ENCODE measurements around the gene TPTE2. TPM values are rescaled to one million over a fixed set of nuclear protein-coding genes. Genes with fewer than 3 reads are reported as not detected.
"Not testable (repeated sequence)": the region's sequence is repeated elsewhere in the genome, so short reads cannot be mapped to it uniquely, and the experiment has no call there.

Gene TPTE2
- total RNA-seq: not detected

DNA sequence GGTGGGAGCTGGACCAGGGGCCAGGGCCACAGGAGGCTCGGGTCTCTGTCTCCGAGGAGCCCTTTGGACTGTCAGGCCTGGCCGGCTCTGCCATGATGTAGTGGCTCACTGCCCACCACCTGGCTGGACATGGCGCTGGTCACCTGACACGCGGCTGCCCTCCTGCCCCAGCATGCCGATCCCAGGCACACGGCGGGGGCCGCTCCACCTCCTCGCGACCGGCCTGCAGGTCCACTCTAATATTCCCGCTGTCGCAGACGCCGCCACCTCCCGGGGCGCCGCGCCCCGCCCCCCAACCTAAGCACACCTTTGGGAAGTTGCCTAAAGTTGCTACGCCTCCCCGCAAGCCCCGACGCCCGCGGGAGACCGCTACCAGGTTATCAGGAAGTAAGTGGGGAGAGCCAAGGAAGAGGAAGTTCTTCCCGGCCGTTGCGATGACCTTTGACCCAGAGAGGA lies at the start of gene TPTE2:
Gene TPTE2, minus strand, starts transcription at position 406 of the 456 bp plus-strand sequence. CDS start 58,298 bp downstream, outside the sequence.
- DNase-seq (ENCODE audit: low spot score); ATAC-seq; intact Hi-C loops (cut with DNase I): not testable (repeated sequence)

- ATAC-seq (no peak), DNase-seq (ENCODE audit: low spot score) (no peak)
- intact Hi-C loops (cut with DNase I): no loop called here
Observed at GRCh38 chr13:19607523-19608078, 46.3 kb upstream of the TPTE2 start.

- no peak for DNase-seq (ENCODE audit: low spot score)
- intact Hi-C loops (cut with DNase I): no loop called here
- no peak for ATAC-seq
Observed at GRCh38 chr13:19606737-19607136, 45.4 kb upstream of the TPTE2 start.

DNA sequence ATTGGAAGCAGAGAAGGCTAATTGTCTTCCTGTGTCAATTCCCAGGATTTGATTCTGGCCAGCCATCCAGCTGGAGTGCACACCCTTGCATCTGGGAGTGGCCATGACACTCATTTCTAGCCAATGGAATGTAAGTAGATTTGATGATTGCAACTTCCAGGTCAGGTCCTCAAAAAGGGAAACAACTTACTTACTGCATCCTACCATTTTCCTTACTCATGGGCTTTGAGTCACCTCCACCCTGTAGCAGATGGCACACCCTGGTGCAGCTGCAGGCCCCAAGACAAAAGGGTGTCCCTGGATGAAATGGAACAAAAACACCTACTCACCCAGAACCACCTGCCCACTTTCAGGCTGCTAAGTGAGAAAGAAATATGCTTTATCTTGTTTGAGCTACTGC lies 44.8 kb upstream of the TPTE2 start:
- no peak for ATAC-seq
- intact Hi-C loops (cut with DNase I): no loop called here
- no peak for DNase-seq (ENCODE audit: low spot score)

GRCh38 chr13:19605161-19605955 lies 44.0 kb upstream of the TPTE2 start:
- no peak for ATAC-seq
- intact Hi-C loops (cut with DNase I): no loop called here
- no peak for DNase-seq (ENCODE audit: low spot score)

GRCh38 chr13:19604306-19604705 lies 43.0 kb upstream of the TPTE2 start:
- ATAC-seq (no peak), DNase-seq (ENCODE audit: low spot score) (no peak)
- intact Hi-C loops (cut with DNase I): no loop called here

- ATAC-seq (peak; percentile 32), DNase-seq (ENCODE audit: low spot score) (no peak)
- intact Hi-C loops (cut with DNase I): no loop called here
Observed at GRCh38 chr13:19601749-19602725, 40.7 kb upstream of the TPTE2 start.

GRCh38 chr13:19597523-19597922 lies 36.2 kb upstream of the TPTE2 start:
- ATAC-seq (no peak), DNase-seq (ENCODE audit: low spot score) (no peak)
- intact Hi-C loops (cut with DNase I): no loop called here

DNA sequence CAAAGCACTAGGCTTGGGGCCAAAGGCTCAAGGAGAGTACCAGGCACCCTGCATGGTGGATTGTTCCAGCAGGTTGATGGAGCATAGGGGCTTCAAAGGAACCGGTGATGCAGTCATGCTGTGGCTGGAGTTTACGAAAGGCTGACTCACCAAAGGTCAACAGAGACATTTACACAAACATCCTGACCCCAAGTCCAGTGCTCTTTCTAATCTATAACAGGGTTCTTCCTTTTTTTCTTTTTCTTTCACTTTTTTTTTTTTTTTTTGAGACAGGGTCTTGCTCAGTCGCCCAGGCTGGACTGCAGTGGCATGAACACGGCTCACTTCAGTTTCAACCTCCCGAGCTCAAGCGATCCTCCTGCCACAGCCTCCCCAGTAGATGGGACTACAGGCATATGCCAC lies 35.6 kb upstream of the TPTE2 start:
- intact Hi-C loops (cut with DNase I): no loop called here
- ATAC-seq (no peak), DNase-seq (ENCODE audit: low spot score) (no peak)

GRCh38 chr13:19596086-19596485 lies 34.8 kb upstream of the TPTE2 start:
- intact Hi-C loops (cut with DNase I): no loop called here
- ATAC-seq: no peak
- DNase-seq (ENCODE audit: low spot score): no peak

DNA sequence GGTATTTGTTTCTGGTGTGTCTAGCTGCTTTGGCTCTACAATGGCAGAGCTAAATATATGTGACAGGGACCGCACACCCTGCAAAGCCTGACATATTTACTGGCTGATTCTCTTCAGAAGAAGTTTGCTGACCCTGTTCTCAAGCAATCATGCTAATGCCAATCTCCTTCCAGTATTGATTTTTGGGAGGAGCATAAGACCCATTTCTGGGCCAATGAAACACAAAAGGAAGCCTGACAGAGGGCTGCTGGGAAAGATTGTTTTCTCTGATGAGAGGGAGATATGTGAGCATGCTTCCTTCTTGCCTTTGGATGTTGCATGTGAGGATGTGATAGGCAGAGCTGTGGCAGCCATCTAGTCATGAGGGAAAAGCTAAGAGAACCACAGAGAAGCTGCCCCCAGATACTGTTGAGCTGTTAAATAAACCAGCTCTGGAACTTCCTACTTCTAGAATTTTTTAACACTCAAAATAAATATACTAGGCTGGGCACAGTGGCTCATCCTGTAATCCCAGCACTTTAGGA lies 31.4 kb upstream of the TPTE2 start:
- intact Hi-C loops (cut with DNase I): no loop called here
- DNase-seq (ENCODE audit: low spot score) (no peak), ATAC-seq (no peak)

GRCh38 chr13:19591864-19592263 lies 30.5 kb upstream of the TPTE2 start:
- intact Hi-C loops (cut with DNase I): no loop called here
- no peak for DNase-seq (ENCODE audit: low spot score)
- ATAC-seq: no peak

- no peak for ATAC-seq
- intact Hi-C loops (cut with DNase I): no loop called here
- no peak for DNase-seq (ENCODE audit: low spot score)
Observed at GRCh38 chr13:19590423-19590822, 29.1 kb upstream of the TPTE2 start.

DNA sequence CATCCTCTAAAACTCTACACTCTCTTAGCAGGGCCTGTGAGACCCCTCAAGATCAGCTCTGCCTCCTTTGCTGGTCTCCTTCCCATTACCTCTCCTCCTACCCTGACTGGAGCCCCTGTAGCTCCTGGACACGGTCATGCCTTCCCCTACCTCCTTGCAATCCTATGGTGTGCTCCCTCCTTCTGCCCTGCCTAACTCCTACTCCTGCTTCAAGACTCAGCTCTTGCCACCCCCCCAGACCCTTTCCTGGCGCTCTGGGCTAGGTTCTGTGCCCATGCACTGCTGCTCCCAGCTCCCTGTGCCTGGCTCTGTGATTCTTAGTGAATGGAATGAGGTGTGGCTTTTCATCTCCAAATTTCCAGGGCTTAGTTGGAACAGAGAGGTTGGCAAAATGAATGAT lies 28.0 kb upstream of the TPTE2 start:
- ATAC-seq: no peak
- DNase-seq (ENCODE audit: low spot score): no peak
- intact Hi-C loops (cut with DNase I): no loop called here

DNA sequence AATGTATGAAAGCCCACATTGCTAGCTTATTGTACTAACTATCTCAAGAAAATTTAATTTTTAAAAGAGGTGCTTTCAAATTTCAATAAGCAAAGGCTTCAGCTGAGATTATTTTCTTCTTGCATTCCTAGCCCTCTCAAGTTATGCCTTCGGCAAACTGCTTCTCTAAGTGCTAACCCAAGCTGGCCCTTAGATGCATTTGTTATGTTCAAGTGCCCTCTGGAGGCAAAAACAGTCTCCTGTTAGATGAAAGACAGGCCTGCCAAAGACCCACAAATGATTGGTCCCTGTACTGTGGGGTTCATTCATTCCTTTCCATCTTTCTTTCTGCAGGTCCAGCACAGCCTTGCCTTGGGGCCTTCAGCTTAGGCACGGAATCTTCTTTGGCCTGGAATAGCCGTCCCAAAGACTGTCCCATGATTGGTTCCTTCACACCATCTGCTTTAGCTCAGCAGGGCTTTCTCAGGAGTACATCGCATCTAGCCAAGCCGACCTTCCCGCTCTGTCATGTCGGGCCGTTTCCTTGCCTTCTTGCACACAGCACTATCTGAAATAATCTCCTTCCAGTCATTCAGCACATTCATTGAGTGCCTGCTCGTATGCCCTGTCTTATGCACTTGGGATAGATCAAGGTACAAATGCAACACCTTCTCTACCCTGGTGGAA lies 26.4 kb upstream of the TPTE2 start:
- intact Hi-C loops (cut with DNase I): no loop called here
- ATAC-seq: peak; percentile 59
- DNase-seq (ENCODE audit: low spot score): no peak

- DNase-seq (ENCODE audit: low spot score) (no peak), ATAC-seq (peak; percentile 22)
- intact Hi-C loops (cut with DNase I): no loop called here
Observed at GRCh38 chr13:19586904-19587634, 25.7 kb upstream of the TPTE2 start.

DNA sequence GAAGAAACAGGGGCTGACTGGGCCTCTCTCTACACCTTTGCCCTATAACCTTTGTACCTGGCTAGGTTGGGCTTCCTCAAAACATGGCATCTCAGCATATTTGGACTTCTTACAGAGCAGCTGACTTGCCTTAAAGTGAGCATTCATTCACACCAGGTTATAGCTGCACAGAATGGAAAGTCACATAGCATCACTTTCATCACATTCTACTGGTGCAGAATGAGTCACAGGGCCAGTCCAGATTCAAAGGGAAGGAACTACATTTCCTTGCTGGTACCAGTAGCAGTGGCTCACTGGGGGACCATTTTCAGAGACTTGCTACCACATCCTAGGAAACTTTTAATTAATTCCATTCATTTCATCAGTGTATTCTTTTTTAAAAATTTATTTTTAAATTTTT lies 20.3 kb upstream of the TPTE2 start:
- intact Hi-C loops (cut with DNase I): no loop called here
- ATAC-seq: no peak
- DNase-seq (ENCODE audit: low spot score): no peak

- DNase-seq (ENCODE audit: low spot score): no peak
- intact Hi-C loops (cut with DNase I): no loop called here
- no peak for ATAC-seq
Observed at GRCh38 chr13:19575230-19575629, 13.9 kb upstream of the TPTE2 start.
